ENCODE results near the gene KRTAP10-2. TPM values are rescaled to one million over a fixed set of nuclear protein-coding genes. Genes with fewer than 3 reads are reported as not detected.
A peak's percentile ranks its signal among the peaks of the same experiment; 100 is the strongest.
"Not testable (repeated sequence)": the region's sequence is repeated elsewhere in the genome, so short reads cannot be mapped to it uniquely, and the experiment has no call there.

Gene KRTAP10-2
- total RNA-seq, 1 experiment from 2014 or later = not detected

DNA sequence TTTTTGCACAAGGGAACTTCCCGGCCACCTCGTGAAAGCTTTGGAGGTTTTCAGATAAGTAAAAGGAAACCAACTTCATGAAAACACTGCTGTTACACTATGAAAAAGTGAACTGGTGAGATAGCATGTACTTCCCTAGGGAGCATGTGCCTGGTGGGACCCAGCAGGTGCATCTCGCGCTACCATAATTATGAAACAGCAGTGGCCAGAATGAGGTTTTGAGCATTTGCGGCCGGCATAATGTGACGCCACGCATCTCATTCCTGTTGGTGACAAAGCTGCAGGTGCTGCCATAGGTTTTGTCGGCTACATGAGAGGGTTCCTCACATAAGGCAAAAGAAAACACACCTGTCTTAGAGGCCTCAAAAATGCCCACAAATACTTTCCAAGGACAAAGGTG, 5.6 kb upstream of the KRTAP10-2 start:
- Histone ChIP-seq H3K9me3 (no peaks in the 10 kb centered on the region; the same call in 1 of the 2 replicates), H3K27me3 (no peaks in the 10 kb centered on the region; the same call in none of the 2 replicates), H3K36me3 (no peaks in the 10 kb centered on the region), H3K4me3 (no peak overlapping the region)
- no peak for DNase-seq

GRCh38 chr21:44555200-44555875, 4.0 kb upstream of the KRTAP10-2 start:
- H3K27me3 ChIP-seq = no peaks in the 10 kb centered on the region; the same call in none of the 2 replicates
- no peaks in the 10 kb centered on the region for H3K36me3 ChIP-seq
- no peak for DNase-seq
- no peaks in the 10 kb centered on the region; the same call in 1 of the 2 replicates for H3K9me3 ChIP-seq
- no peak overlapping the region for H3K4me3 ChIP-seq

DNA sequence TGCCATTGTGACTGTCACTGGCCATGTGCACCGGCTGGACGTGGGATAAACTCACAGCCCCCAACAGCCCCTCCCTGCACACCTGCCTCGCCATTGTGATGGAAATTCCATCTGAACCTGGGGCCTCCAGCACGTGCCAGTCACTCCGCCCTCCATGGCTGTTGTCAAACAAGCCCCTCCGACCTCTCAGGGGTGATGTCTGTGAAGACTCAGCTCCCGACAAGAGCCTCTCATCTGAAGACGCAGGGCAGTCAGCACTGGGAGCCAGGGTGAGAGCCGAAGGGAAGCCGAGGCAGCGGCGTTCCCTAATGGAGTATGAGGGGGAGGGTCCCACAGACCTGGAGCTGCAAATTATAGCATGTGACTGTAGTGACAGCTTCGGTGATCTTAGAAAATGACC, 1.4 kb upstream of the KRTAP10-2 start:
- H3K4me3 ChIP-seq = no peak overlapping the region
- H3K36me3 ChIP-seq = no peaks in the 10 kb centered on the region
- 0 out of 2 replicates have a peak, but pooled peaks cover 5% of the 10 kb centered on the region for H3K27me3 ChIP-seq
- DNase-seq = no peak
- peaks cover 3% of the 10 kb centered on the region; the same call in 1 of the 2 replicates for H3K9me3 ChIP-seq

GRCh38 chr21:44552136-44552535, 831 bp upstream of the KRTAP10-2 start:
- Histone ChIP-seq H3K36me3 (no peaks in the 10 kb centered on the region), H3K27me3 (0 out of 2 replicates have a peak, but pooled peaks cover 5% of the 10 kb centered on the region), H3K9me3 (peaks cover 8% of the 10 kb centered on the region), H3K4me3 (no peak overlapping the region)
- DNase-seq = no peak

DNA sequence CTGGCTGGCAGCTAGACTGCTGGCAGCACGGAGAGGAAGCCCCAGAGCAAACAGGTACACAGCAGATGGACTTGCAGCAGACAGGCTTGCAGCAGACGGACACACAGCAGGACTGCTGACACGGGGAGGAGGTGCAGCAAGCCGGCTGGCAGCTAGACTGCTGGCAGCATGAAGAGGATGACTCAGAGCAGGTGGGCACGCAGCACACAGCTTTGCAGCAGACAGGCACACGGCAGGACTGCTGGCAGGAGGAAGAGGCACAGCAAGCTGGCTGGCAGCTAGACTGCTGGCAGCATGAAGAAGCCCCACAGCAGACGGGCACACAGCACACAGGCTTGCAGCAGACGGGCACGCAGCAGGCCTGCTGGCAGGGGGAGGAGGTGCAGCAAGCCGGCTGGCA, 498 bp downstream of the KRTAP10-2 start:
- peak; percentile 85 for DNase-seq
- no peak overlapping the region for H3K4me3 ChIP-seq
- 0 out of 2 replicates have a peak, but pooled peaks cover 5% of the 10 kb centered on the region for H3K27me3 ChIP-seq
- H3K36me3 ChIP-seq = no peaks in the 10 kb centered on the region
- H3K9me3 ChIP-seq = peaks cover 19% of the 10 kb centered on the region

GRCh38 chr21:44550285-44550684, 1.0 kb downstream of the KRTAP10-2 start:
- H3K4me3 ChIP-seq, DNase-seq, H3K27me3 ChIP-seq, H3K36me3 ChIP-seq: not testable (repeated sequence)
- H3K9me3 ChIP-seq = peaks cover 19% of the 10 kb centered on the region

- no peaks in the 10 kb centered on the region for H3K36me3 ChIP-seq
- peaks cover 19% of the 10 kb centered on the region for H3K9me3 ChIP-seq
- no peak overlapping the region for H3K4me3 ChIP-seq
- no peak for DNase-seq
- H3K27me3 ChIP-seq = 0 out of 2 replicates have a peak, but pooled peaks cover 5% of the 10 kb centered on the region
These were observed 1.6 kb downstream of the KRTAP10-2 start for GRCh38 chr21:44549525-44550211.

GRCh38 chr21:44548922-44549321, 2.4 kb downstream of the KRTAP10-2 start:
- no peaks in the 10 kb centered on the region for H3K36me3 ChIP-seq
- peaks cover 19% of the 10 kb centered on the region for H3K9me3 ChIP-seq
- H3K4me3 ChIP-seq = no peak overlapping the region
- DNase-seq = no peak
- 0 out of 2 replicates have a peak, but pooled peaks cover 5% of the 10 kb centered on the region for H3K27me3 ChIP-seq

- DNase-seq = no peak
- Histone ChIP-seq H3K27me3 (0 out of 2 replicates have a peak, but pooled peaks cover 5% of the 10 kb centered on the region), H3K9me3 (peaks cover 19% of the 10 kb centered on the region), H3K4me3 (no peak overlapping the region), H3K36me3 (no peaks in the 10 kb centered on the region)
These were observed 2.9 kb downstream of the KRTAP10-2 start for GRCh38 chr21:44548381-44548780.

DNA sequence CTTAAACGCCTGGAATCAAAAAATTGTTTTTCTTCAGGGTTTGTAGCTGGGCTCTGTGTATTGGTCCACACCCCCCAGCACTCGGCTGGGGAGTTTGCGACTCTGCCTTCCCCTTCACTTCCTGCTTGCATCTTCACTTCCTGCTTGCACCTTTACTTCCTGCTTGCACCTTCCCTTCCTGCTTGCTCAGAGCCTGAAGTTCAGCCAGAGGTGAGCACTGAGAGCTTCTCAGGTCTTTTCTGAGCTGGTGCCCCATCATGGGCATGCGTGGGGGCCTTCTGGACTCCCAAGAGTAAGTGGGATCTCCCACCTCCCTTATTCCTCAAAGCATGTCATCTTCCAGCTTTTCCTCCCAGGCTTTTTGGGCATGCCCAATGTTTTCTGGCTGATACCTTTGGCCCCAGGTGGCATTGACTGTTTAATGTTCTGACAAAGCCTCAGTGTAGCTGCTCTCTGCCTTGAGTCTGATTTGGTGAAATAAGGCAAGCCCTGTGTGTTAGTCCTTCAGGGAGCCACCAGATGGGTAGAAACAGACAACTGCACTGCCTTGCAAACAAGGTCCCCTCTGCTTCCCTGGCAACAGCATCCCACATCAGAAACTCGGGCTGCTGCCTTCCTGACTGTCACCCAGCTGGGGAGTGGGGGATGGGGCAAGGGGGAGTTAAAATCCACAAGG, 3.5 kb downstream of the KRTAP10-2 start:
- no peak for DNase-seq
- H3K27me3 ChIP-seq = 0 out of 2 replicates have a peak, but pooled peaks cover 5% of the 10 kb centered on the region
- H3K36me3 ChIP-seq = no peaks in the 10 kb centered on the region
- peaks cover 22% of the 10 kb centered on the region for H3K9me3 ChIP-seq
- H3K4me3 ChIP-seq = no peak overlapping the region

DNA sequence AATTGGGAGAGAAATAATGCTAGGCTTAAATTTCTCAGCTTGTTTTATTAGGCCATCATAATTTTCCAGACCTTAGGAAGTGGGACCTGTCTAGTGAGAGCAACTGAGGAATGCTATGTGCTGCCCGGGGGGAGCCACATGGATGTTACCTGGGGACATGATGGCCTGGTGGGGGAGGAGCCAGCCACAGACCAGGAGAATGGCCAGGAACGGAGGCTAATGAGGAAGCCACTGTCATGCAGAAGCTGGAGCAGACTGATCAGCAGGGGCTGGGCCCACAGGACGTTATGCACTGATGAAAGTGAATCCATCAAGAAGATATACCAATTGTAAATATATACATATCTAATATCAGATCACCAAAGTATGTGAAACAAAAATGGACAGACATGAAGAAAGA, 6.7 kb downstream of the KRTAP10-2 start:
- DNase-seq = no peak
- Histone ChIP-seq H3K36me3 (no peaks in the 10 kb centered on the region), H3K9me3 (peaks cover 33% of the 10 kb centered on the region), H3K27me3 (0 out of 2 replicates have a peak, but pooled peaks cover 5% of the 10 kb centered on the region), H3K4me3 (no peak overlapping the region)

GRCh38 chr21:44542716-44543115, 8.6 kb downstream of the KRTAP10-2 start:
- no peaks in the 10 kb centered on the region for H3K27me3 ChIP-seq
- H3K4me3 ChIP-seq = no peak overlapping the region
- no peak for DNase-seq
- no peaks in the 10 kb centered on the region for H3K36me3 ChIP-seq
- peaks cover 31% of the 10 kb centered on the region for H3K9me3 ChIP-seq

DNA sequence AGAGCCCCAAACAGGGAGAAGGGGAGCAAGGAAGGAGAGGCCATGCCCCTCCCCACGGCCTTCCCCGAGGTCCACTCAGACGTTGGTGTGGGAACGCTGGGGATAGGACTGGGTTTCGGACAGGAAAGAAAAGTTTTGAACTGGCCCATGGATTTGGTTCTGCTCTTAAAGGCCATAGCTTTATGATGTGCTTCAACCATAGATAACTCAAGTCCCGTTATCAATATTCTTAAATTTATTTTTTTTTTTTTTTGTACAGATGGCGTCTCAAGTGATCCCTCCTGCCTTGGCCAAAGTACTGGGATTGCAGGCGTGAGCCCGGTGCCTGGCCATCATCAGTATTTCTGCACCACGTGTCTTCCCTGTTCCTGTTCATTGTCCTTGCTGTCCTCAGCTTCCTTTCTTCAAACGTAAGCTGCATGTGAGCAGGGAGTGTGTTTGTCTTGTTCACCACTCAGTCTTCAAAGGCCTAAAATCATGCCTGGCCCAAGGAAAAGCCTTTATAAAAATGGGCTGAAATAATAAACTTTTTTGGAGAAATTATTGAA, 10.5 kb downstream of the KRTAP10-2 start:
- no peak for DNase-seq
- Histone ChIP-seq H3K36me3 (no peaks in the 10 kb centered on the region), H3K9me3 (peaks cover 14% of the 10 kb centered on the region), H3K27me3 (peaks cover 3% of the 10 kb centered on the region; the same call in 1 of the 2 replicates), H3K4me3 (no peak overlapping the region)

- no peak for DNase-seq
- Histone ChIP-seq H3K9me3 (peaks cover 14% of the 10 kb centered on the region), H3K27me3 (peaks cover 3% of the 10 kb centered on the region; the same call in 1 of the 2 replicates), H3K36me3 (no peaks in the 10 kb centered on the region), H3K4me3 (no peak within 1 kb of the TSS)
These were observed 11.2 kb downstream of the KRTAP10-2 start, which contains the start of gene KRTAP10-1 for GRCh38 chr21:44539991-44540666. KRTAP10-1 (minus strand) TSS chr21:44540195; CDS start chr21:44540150, 45 bp downstream.

GRCh38 chr21:44539046-44539445, 12.3 kb downstream of the KRTAP10-2 start:
- no peak for DNase-seq
- Histone ChIP-seq H3K9me3 (peaks cover 14% of the 10 kb centered on the region), H3K36me3 (no peaks in the 10 kb centered on the region), H3K27me3 (peaks cover 3% of the 10 kb centered on the region; the same call in 1 of the 2 replicates), H3K4me3 (no peak overlapping the region)

Measured in MG63 (cell line).